Measurements from ENCODE around the gene RSPO1.

RSPO1 gene

GRCh38 chr1:37656026-37656425 is 21.3 kb upstream of the RSPO1 start:
- DNase-seq, result no peak
- peaks cover 0 to 45% of the 10 kb centered on the region in 2 donors for H3K27me3 ChIP-seq
- no peak overlapping the region for H3K27ac ChIP-seq
- H3K4me1 ChIP-seq, result no peaks in the 10 kb centered on the region
- no peaks in the 10 kb centered on the region for H3K36me3 ChIP-seq
- no peaks in the 10 kb centered on the region for H3K9me3 ChIP-seq
- intact Hi-C loops (cut with DNase I; ENCODE audit: low total_unique reads), result no loop called here
- no peak for TF ChIP-seq CTCF (IDR thresholded peaks at IDR 0.05)
- no peak overlapping the region for H3K4me3 ChIP-seq

DNA sequence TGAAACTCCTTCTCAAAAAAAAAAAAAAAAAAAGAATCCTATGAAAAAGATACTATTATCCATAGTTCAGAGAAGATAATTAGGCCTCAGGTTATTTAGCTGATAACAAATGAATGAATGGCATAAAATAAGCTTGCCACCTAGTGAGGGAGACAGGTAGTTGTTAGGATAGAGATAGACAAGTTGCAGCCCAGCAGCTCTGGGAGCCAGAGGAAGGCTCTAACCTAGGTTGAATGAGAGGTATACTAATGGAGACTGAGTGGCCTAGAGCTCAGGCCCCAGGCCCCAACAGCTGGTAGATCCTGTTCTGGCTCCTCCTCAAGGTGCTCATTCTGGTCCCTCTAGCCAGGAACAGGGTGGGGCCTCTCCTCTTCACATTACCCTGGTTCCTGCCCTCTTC is 20.6 kb upstream of the RSPO1 start:
- Histone ChIP-seq H3K36me3 (no peaks in the 10 kb centered on the region), H3K9me3 (no peaks in the 10 kb centered on the region), H3K27me3 (peaks cover 0 to 41% of the 10 kb centered on the region in 2 donors), H3K4me3 (no peak overlapping the region), H3K27ac (no peak overlapping the region), H3K4me1 (no peaks in the 10 kb centered on the region)
- intact Hi-C loops (cut with DNase I; ENCODE audit: low total_unique reads), result no loop called here
- TF ChIP-seq CTCF (IDR thresholded peaks at IDR 0.05), result no peak
- no peak for DNase-seq

GRCh38 chr1:37653906-37654305 is 19.2 kb upstream of the RSPO1 start:
- intact Hi-C loops (cut with DNase I; ENCODE audit: low total_unique reads), result no loop called here
- Histone ChIP-seq H3K27me3 (peaks cover 0 to 41% of the 10 kb centered on the region in 2 donors), H3K27ac (no peak overlapping the region), H3K36me3 (no peaks in the 10 kb centered on the region), H3K9me3 (no peaks in the 10 kb centered on the region), H3K4me1 (no peaks in the 10 kb centered on the region), H3K4me3 (no peak overlapping the region)
- TF ChIP-seq CTCF (IDR thresholded peaks at IDR 0.05), result no peak
- no peak for DNase-seq

DNA sequence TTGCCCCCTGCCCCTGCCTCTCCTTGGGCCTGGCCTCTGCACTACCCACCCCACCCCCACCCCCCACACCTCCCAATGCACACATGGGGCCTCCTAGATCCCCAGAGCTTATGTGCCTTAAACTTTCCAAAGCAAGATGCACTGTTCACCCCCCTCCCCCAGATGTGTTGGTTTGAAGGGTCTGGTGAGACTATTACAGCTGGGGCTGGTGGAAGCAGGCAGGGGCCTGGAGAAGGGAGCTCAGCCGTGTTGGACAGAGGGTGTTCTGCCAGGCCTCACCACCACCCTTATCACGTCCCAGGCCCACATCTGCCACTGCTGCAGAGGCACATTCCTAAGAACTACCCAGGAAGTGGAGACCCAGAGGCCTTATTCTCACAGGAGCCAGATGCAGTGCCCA is 18.3 kb upstream of the RSPO1 start:
- no peak for DNase-seq
- Histone ChIP-seq H3K9me3 (no peaks in the 10 kb centered on the region), H3K36me3 (no peaks in the 10 kb centered on the region), H3K27ac (no peak overlapping the region), H3K4me3 (no peak overlapping the region), H3K27me3 (peaks cover 0 to 36% of the 10 kb centered on the region in 2 donors), H3K4me1 (no peaks in the 10 kb centered on the region)
- intact Hi-C loops (cut with DNase I; ENCODE audit: low total_unique reads), result no loop called here
- no peak for TF ChIP-seq CTCF (IDR thresholded peaks at IDR 0.05)

- Histone ChIP-seq H3K4me1 (no peaks in the 10 kb centered on the region), H3K9me3 (no peaks in the 10 kb centered on the region), H3K27me3 (peaks cover 0 to 28% of the 10 kb centered on the region in 2 donors), H3K36me3 (no peaks in the 10 kb centered on the region), H3K4me3 (no peak overlapping the region), H3K27ac (no peak overlapping the region)
- intact Hi-C loops (cut with DNase I; ENCODE audit: low total_unique reads), result no loop called here
- TF ChIP-seq CTCF (IDR thresholded peaks at IDR 0.05), result no peak
- no peak for DNase-seq
Observed at GRCh38 chr1:37651803-37652202, 17.1 kb upstream of the RSPO1 start.

DNA sequence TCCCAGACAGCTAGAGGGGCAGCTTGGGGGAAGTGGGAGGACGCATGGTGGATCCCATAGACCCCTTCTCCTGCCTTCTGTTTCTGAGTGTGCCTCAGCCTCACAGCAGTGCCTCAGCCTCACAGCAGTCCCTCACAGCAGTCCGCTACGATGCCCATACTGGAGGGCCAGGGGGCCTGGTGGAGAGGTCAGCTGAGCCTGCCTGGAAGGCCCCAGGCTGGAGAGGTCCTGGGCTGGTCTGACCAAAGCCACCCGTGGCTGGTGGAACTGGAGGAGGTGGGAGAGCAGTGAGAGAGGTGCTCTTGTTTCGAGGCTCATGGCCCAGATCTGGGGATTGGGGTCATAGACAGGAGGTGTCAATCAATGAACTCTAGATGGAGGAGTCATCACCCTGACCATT is 16.0 kb upstream of the RSPO1 start:
- Histone ChIP-seq H3K36me3 (no peaks in the 10 kb centered on the region), H3K4me1 (no peaks in the 10 kb centered on the region), H3K9me3 (no peaks in the 10 kb centered on the region), H3K27ac (no peak overlapping the region), H3K4me3 (no peak overlapping the region), H3K27me3 (peaks cover 0 to 28% of the 10 kb centered on the region in 2 donors)
- intact Hi-C loops (cut with DNase I; ENCODE audit: low total_unique reads), result no loop called here
- DNase-seq, result no peak
- no peak for TF ChIP-seq CTCF (IDR thresholded peaks at IDR 0.05)
